HepG2 (cell line): ENCODE results near the gene IFT27.

Experiments
- ATF7 ChIP-seq, 2 experiments: fragments of 450-650 bp in 1 of 2; sonication (generic) in 1 of 2; formaldehyde crosslinking in 1 of 2; IDR thresholded peaks; 2 replicates each; pipeline versions ENCODE4 v1.4.0 to v1.6.1; 2016 to 2020; ENCODE audit warnings: antibody characterized with exemption in 1 of 2, mild to moderate bottlenecking in 1 of 2, missing genetic modification reagents in 1 of 2
- CTCF ChIP-seq: sonication (generic); formaldehyde crosslinking; IDR thresholded peaks from 2 replicates; pipeline ENCODE4 v1.5.0; 2020; ENCODE audit warnings: mild to moderate bottlenecking, missing genetic modification reagents, moderate library complexity
- FOXA1 ChIP-seq, 2 experiments: fragments of 450-650 bp in 1 of 2; sonication (generic) in 1 of 2; formaldehyde crosslinking in 1 of 2; IDR thresholded peaks; 2 replicates each; pipeline versions ENCODE4 v1.4.0 to v1.6.1; 2016 to 2020; ENCODE audit warnings: missing genetic modification reagents in 1 of 2
- HMGXB4 ChIP-seq, 2 experiments: sonication (generic) in 1 of 2; formaldehyde crosslinking in 1 of 2; IDR thresholded peaks; 2 replicates each; pipeline versions ENCODE4 v1.4.0 to v1.6.1; 2018 to 2020; ENCODE audit warnings: missing genetic modification reagents in 2 of 2, borderline replicate concordance in 1 of 2, low read depth in 1 of 2, mild to moderate bottlenecking in 1 of 2, missing biosample characterization in 1 of 2
- PRPF4 ChIP-seq: fragments of 200-400 bp; formaldehyde crosslinking; IDR thresholded peaks from 2 replicates; pipeline ENCODE4 v1.6.1; 2016; ENCODE audit warnings: low read length, low read depth; ENCODE audit not compliant: poor library complexity, severe bottlenecking
- SALL1 ChIP-seq: sonication (generic); formaldehyde crosslinking; IDR thresholded peaks from 2 replicates; pipeline ENCODE4 v1.8.0; 2022; ENCODE audit warnings: mild to moderate bottlenecking, missing genetic modification reagents
- ZHX2 ChIP-seq, 2 experiments: sonication (generic) in 1 of 2; formaldehyde crosslinking in 1 of 2; IDR thresholded peaks; 2 replicates each; pipeline versions ENCODE4 v1.6.1 to v1.9.0; 2014 to 2022; ENCODE audit warnings: antibody characterized with exemption in 1 of 2, borderline replicate concordance in 1 of 2, inconsistent platforms in 1 of 2, low read depth in 1 of 2, missing genetic modification reagents in 1 of 2
- ZNF263 ChIP-seq: sonication (generic); formaldehyde crosslinking; IDR thresholded peaks from 2 replicates; pipeline ENCODE4 v1.4.0; 2020; ENCODE audit warnings: missing genetic modification reagents
- ZNF468 ChIP-seq: sonication (generic); formaldehyde crosslinking; IDR thresholded peaks from 2 replicates; pipeline ENCODE4 v1.8.0; 2022; ENCODE audit warnings: mild to moderate bottlenecking, moderate library complexity, missing genetic modification reagents
- ZNF644 ChIP-seq: IDR thresholded peaks from 2 replicates; pipeline ENCODE4 v1.6.1; 2016; ENCODE audit warnings: low read depth
- ZNF720 ChIP-seq: sonication (generic); formaldehyde crosslinking; IDR thresholded peaks from 2 replicates; pipeline ENCODE4 v1.4.0; 2020; ENCODE audit warnings: missing genetic modification reagents
- ZNF766 ChIP-seq: sonication (generic); formaldehyde crosslinking; IDR thresholded peaks from 2 replicates; pipeline ENCODE4 v1.5.0; 2020; ENCODE audit warnings: missing genetic modification reagents, borderline replicate concordance
- ZNF781 ChIP-seq: sonication (generic); formaldehyde crosslinking; IDR thresholded peaks from 2 replicates; pipeline ENCODE4 v1.5.1; 2020; ENCODE audit warnings: borderline replicate concordance, mild to moderate bottlenecking, missing genetic modification reagents; ENCODE audit errors: not compliant biosample characterization
- ZZZ3 ChIP-seq: sonication (generic); formaldehyde crosslinking; IDR thresholded peaks from 2 replicates; pipeline ENCODE4 v1.4.0; 2020; ENCODE audit warnings: missing genetic modification reagents, mild to moderate bottlenecking, borderline replicate concordance

GRCh38 chr22:36781656-36782627 is 6.0 kb upstream of the IFT27 start:
- TF ChIP-seq ZNF644 (no peak), ZZZ3 (no peak), FOXA1 (IDR thresholded peaks at IDR 0.05) (no peak), FOXA1 (CRISPR knock-in tag; IDR thresholded peaks at IDR 0.05) (no peak), ZNF468 (CRISPR knock-in tag) (no peak), SALL1 (no peak), HMGXB4 (CRISPR knock-in tag; IDR thresholded peaks at IDR 0.05; ENCODE audit: borderline replicate concordance in 1 of 2, low read depth in 1 of 2) (no peak), PRPF4 (no peak), CTCF (CRISPR knock-in tag) (peak; percentile 87), ZNF781 (CRISPR knock-in tag) (no peak), ZHX2 (IDR thresholded peaks at IDR 0.05; ENCODE audit: low read depth) (no peak), ZHX2 (CRISPR knock-in tag; IDR thresholded peaks at IDR 0.05; ENCODE audit: borderline replicate concordance) (no peak), ZNF263 (CRISPR knock-in tag) (no peak), ATF7 (IDR thresholded peaks at IDR 0.05) (no peak), ATF7 (CRISPR knock-in tag; IDR thresholded peaks at IDR 0.05) (no peak), ZNF766 (CRISPR knock-in tag) (no peak), ZNF720 (CRISPR knock-in tag) (no peak)
